ENCODE results near the gene FARP1. TPM values are rescaled to one million over a fixed set of nuclear protein-coding genes. Genes with fewer than 3 reads are reported as not detected.

The FARP1 gene
- total and polyA plus RNA-seq, 2 of the 8 experiments (the other 6 are each of a cell fraction or from before 2014, with no cell fraction given), result 24.7 to 104 TPM

- Histone ChIP-seq H3K79me1 (ENCODE audit: low read depth, low read length) (peaks cover 2% of the 10 kb centered on the region; the same call in 1 of the 2 replicates), H4K91ac (replicated peaks; ENCODE audit: insufficient read length, low read length) (no peak overlapping the region), H2BK120ac (replicated peaks; ENCODE audit: low read depth, low read length) (no peak overlapping the region), H3K79me2 (ENCODE audit: control insufficient read depth in 1 of 2, insufficient read depth in 2 of 2, low read length in 2 of 2) (peaks cover 0 to 10% of the 10 kb centered on the region in 2 experiments; a peak in 2 of 4 replicates), H3K4me3 (ENCODE audit: extremely low read depth in 1 of 4, insufficient read depth in 2 of 4, low read depth in 3 of 4, low read length in 4 of 4) (no peak overlapping the region), H2BK12ac (ENCODE audit: low read depth, low read length) (no peak overlapping the region), H3K23ac (ENCODE audit: insufficient read length) (no peak overlapping the region), H3K9me3 (ENCODE audit: insufficient read depth in 2 of 2, low read depth in 1 of 2, low read length in 1 of 2) (no peaks in the 10 kb centered on the region), H2BK20ac (ENCODE audit: low read length) (no peak overlapping the region), H3K23me2 (ENCODE audit: low read depth, low read length) (no peaks in the 10 kb centered on the region), H3K9ac (replicated peaks in 1 of 4; ENCODE audit: extremely low read depth in 1 of 4, low read depth in 3 of 4, low read length in 3 of 4) (no peak overlapping the region), H2BK5ac (ENCODE audit: low read depth, low read length) (no peak overlapping the region), H3K36me3 (ENCODE audit: control insufficient read depth in 2 of 4, insufficient read depth in 4 of 4, low read length in 3 of 4) (peaks cover 8 to 61% (median 25%) of the 10 kb centered on the region in 4 experiments; a peak in 7 of 8 replicates), H3K56ac (replicated peaks; ENCODE audit: insufficient read length, low read depth, low read length) (no peak overlapping the region), H3K4me2 (ENCODE audit: insufficient read depth in 1 of 2, low read depth in 2 of 2, low read length in 2 of 2) (no peak overlapping the region), H3K27me3 (replicated peaks in 1 of 4; ENCODE audit: control insufficient read depth in 3 of 4, extremely low read depth in 1 of 4, insufficient read depth in 3 of 4, low read length in 3 of 4) (no peaks in the 10 kb centered on the region), H2AFZ (ENCODE audit: low read length) (no peak overlapping the region), H4K20me1 (replicated peaks in 1 of 2; ENCODE audit: control insufficient read depth in 1 of 2, insufficient read depth in 2 of 2, low read length in 2 of 2) (peaks cover 10 to 17% of the 10 kb centered on the region in 2 experiments), H4K8ac (ENCODE audit: extremely low read depth, insufficient read depth, low read length) (no peak overlapping the region), H3K18ac (ENCODE audit: extremely low read depth, low read length) (no peak overlapping the region), H2AK5ac (ENCODE audit: low read depth, low read length) (no peak overlapping the region), H3K4me1 (replicated peaks in 1 of 4; ENCODE audit: control insufficient read depth in 3 of 4, insufficient read depth in 4 of 4, low read length in 3 of 4) (no peaks in the 10 kb centered on the region), H4K5ac (ENCODE audit: insufficient read length, low read depth, low read length) (no peak overlapping the region), H3K27ac (ENCODE audit: low read depth, low read length) (no peak overlapping the region), H2BK15ac (ENCODE audit: low read length) (no peak overlapping the region), H3K14ac (ENCODE audit: insufficient read length) (no peak overlapping the region), H3K4ac (replicated peaks; ENCODE audit: insufficient read length, low read depth, low read length) (no peak overlapping the region)
- DNase-seq (ENCODE audit: low read depth in 1 of 2, low spot score in 2 of 2), result no peak
- 93% methylated on average over 18 of the region's 18 CpGs; no CpG with 5 or more reads in 1 of the 2 experiments for WGBS, 2 experiments (ENCODE audit: extremely low coverage in 1 of 2, insufficient coverage in 1 of 2, insufficient read length in 1 of 2, insufficient replicate concordance in 2 of 2, low coverage in 1 of 2, low lambda C conversion rate in 2 of 2, missing lambda C conversion rate in 1 of 2)
- ChIA-PET CTCF (ENCODE audit: partially characterized antibody) (interaction anchor here (0.8 to 6.2 kb wide), 6 partner anchors 8 to 209 kb away, joined by 3 to 49 read pairs (median 4); no protein-coding TSS in a partner anchor), POLR2A (ENCODE audit: partially characterized antibody) (interaction anchor here (0.6 kb wide), 1 partner anchor 132 kb away, joined by 3 read pairs; no protein-coding TSS in a partner anchor)
- FAIRE-seq, result no peak
- TF ChIP-seq ATF3 (IDR thresholded peaks at IDR 0.05; ENCODE audit: insufficient read depth, low read depth, low read length) (no peak), BRCA1 (IDR thresholded peaks at IDR 0.05; ENCODE audit: low read depth, low read length) (no peak), GTF2F1 (IDR thresholded peaks at IDR 0.05; ENCODE audit: borderline replicate concordance, low read depth, low read length) (no peak), CTBP2 (IDR thresholded peaks at IDR 0.05; ENCODE audit: borderline replicate concordance, insufficient read depth, insufficient read length, low read length) (no peak), ZNF274 (IDR thresholded peaks at IDR 0.05; ENCODE audit: borderline replicate concordance, extremely low read depth, low read length) (no peak), HDAC6 (IDR thresholded peaks at IDR 0.05; ENCODE audit: low read depth, low read length) (no peak), JUN (IDR thresholded peaks at IDR 0.05; ENCODE audit: low read depth, low read length) (no peak), CREB1 (IDR thresholded peaks at IDR 0.05) (no peak)
Measured at GRCh38 chr13:98459171-98459681, 316.3 kb downstream of the FARP1 start.

Data from H1 (cell line).